Measurements from ENCODE around the gene RBP3.
"Not testable (repeated sequence)": the region's sequence is repeated elsewhere in the genome, so short reads cannot be mapped to it uniquely, and the experiment has no call there.

The RBP3 gene

GRCh38 chr10:47376522-47377220 is 28.5 kb downstream of the RBP3 start:
- DNase-seq, result no peak

- no peak for DNase-seq
Measured at GRCh38 chr10:47378183-47378510, 30.0 kb downstream of the RBP3 start.

GRCh38 chr10:47378606-47379444 is 30.7 kb downstream of the RBP3 start:
- DNase-seq, result no peak

GRCh38 chr10:47379445-47379785 is 31.3 kb downstream of the RBP3 start:
- DNase-seq, result no peak

GRCh38 chr10:47379901-47380300 is 31.7 kb downstream of the RBP3 start:
- DNase-seq, result no peak

- no peak for DNase-seq
Measured at GRCh38 chr10:47380341-47381102, 32.4 kb downstream of the RBP3 start.

- no peak for DNase-seq
Measured at GRCh38 chr10:47381103-47381395, 32.9 kb downstream of the RBP3 start.

- no peak for DNase-seq
Measured at GRCh38 chr10:47381427-47382379, 33.5 kb downstream of the RBP3 start.

- no peak for DNase-seq
Measured at GRCh38 chr10:47383261-47384147, 35.3 kb downstream of the RBP3 start.

GRCh38 chr10:47384148-47384921 is 36.2 kb downstream of the RBP3 start, which contains the start of gene ZNF488:
ZNF488 (minus strand) TSS chr10:47384293; CDS start chr10:47368829, 15,464 bp downstream.
- peak; percentile 81 for DNase-seq

GRCh38 chr10:47386104-47386503 is 37.9 kb downstream of the RBP3 start:
- DNase-seq, result not testable (repeated sequence)

GRCh38 chr10:47388879-47389278 is 40.7 kb downstream of the RBP3 start:
- DNase-seq, result no peak

GRCh38 chr10:47389619-47390018 is 41.5 kb downstream of the RBP3 start:
- DNase-seq, result no peak

GRCh38 chr10:47396311-47396717 is 48.2 kb downstream of the RBP3 start:
- no peak for DNase-seq

- DNase-seq, result no peak
Measured at GRCh38 chr10:47397256-47397655, 49.1 kb downstream of the RBP3 start.

GRCh38 chr10:47400251-47400650 is 52.1 kb downstream of the RBP3 start:
- no peak for DNase-seq

- no peak for DNase-seq
Measured at GRCh38 chr10:47400786-47401185, 52.6 kb downstream of the RBP3 start.

GRCh38 chr10:47401210-47401609 is 53.0 kb downstream of the RBP3 start:
- no peak for DNase-seq

GRCh38 chr10:47401874-47402640 is 53.9 kb downstream of the RBP3 start:
- no peak for DNase-seq
